CD4-positive, alpha-beta T cell treated with Interleukin-4 for 1 hour (primary cell): ENCODE measurements around the gene CLASP1.
A peak's percentile ranks its signal among the peaks of the same experiment; 100 is the strongest.

Experiments
- DNase-seq, 2 donors: peaks; one replicate each; pipeline ENCODE4 v3.0.0-alpha.2; 2020 to 2022

Gene CLASP1

DNA sequence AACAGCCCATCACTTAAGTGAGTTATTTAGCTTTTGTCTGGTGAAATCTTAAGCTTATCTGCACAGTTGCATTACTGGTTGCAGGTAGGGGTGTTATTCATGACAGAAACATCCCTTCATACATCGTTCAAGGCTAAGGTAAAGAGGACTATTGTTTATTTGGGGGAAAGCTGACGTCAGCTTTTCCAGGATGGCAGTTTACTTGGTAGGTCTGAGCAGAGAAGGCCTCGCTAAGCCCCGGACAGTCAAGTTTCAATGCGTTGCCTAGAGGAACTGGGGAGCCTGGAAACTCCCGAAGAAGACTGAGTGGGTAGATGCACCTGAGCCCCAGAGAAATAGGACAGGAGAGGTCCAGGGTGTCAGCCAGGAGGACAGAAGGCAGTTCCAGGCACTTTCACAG is 116.4 kb downstream of the CLASP1 start:
- DNase-seq = no peak

DNA sequence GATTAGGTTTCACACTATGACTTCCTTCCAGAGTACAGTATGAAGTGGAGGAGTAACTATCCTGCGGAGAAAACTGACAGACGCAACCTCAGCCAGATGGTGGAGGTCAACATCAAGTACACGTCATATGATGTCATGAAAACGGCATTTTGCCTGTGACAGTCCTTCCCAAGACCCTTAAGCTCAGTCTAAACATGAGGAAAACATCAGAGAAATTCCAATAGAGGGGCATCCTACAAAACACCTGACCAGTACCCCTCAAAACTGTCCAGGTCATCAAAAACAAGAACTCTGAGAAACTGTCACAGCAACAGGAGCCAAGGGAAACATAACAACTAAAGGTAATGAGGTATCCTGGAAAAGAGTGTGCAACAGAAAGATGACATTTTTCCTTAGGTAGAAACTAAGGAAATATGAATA is 116.9 kb downstream of the CLASP1 start:
- no peak for DNase-seq

DNA sequence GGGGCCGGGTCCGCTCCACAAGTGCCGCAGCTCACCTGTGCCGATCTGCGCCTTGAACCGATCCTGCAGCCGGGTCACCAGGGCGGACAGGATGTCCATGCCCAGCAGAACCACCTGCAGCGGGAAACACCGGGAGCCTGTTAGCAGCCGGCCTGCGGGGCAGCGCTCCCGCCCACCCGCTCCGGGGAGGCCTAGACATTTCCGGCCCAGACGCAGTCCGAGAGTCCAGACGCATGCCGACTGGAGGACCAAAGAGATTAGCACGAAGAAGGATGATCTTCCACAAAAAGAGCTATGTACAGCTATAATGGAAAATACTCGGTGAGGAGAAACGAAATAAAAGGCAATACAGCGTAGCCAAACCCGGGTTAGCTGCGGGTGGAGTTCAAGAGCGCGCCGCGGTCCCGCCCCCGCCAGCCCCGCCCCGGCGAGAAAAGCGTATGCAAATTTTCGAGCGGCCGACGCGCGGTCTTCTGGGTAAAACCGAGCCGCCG is 119.0 kb downstream of the CLASP1 start:
- DNase-seq = peak; percentile 83 to 84

DNA sequence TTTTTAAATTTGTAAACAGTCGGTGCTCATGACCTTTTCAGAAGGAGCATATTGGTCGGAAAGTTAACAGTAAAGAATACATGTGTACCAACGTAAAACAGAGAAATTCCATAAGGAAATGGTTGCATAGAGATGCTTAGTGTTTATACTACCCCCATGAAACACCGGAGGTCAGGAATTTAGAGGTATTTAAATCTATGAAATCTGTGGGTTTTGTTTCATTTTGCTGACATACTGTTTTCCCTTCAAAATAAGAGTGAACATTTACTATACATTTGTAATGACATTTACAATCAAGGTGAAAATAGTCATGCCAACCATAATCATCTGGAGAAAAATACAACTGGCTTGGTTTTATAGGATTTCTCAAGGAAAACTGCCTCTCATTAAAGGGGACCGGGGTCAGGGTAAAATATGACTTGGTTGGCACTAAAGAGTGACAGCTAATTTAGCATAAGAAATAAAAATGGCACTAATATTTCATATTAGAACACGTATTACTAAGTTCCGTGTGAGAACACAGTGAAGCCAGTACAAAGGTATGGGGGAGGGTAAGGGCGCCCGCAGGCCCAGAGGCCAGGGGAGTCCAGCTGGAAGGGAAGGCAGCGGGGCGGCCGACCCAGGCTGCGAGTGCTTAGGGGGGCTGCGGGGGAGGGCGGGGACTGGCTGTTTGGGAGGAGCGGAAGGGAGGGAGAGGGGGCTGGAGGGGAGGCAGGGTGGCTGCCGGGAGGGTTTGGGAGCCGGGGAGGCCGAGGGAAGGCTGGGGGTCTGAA is 119.6 kb downstream of the CLASP1 start:
- no peak for DNase-seq

DNA sequence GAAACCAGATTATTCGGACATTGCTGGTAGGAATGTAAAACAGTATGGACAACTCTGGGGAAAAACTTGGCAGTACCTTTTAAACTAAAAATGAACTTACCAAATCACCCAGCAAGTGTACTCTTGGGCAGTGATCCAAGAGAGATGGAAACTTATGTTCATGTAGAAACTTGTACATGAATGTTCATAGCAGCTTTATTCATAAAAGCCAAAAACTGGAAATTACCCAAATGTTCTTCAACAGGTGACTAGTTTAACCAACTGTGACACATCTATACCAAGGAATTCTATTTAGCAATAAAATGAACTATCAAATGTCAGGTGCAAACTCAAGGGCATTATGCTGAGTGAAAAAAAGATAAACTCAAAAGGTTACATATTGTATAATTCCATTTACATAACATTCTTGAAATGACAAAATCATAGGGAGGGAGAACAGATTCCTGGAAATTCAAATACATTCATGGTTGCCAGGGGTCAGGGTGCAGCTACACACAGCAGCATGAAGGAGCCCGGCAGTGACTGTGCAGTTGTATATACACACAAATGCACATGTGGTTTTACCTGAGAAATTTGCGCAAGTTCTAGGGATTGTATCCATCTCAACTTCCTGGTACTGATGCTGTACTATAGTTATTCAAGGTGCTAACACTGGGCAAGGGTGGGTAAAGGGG is 122.1 kb downstream of the CLASP1 start:
- no peak for DNase-seq

DNA sequence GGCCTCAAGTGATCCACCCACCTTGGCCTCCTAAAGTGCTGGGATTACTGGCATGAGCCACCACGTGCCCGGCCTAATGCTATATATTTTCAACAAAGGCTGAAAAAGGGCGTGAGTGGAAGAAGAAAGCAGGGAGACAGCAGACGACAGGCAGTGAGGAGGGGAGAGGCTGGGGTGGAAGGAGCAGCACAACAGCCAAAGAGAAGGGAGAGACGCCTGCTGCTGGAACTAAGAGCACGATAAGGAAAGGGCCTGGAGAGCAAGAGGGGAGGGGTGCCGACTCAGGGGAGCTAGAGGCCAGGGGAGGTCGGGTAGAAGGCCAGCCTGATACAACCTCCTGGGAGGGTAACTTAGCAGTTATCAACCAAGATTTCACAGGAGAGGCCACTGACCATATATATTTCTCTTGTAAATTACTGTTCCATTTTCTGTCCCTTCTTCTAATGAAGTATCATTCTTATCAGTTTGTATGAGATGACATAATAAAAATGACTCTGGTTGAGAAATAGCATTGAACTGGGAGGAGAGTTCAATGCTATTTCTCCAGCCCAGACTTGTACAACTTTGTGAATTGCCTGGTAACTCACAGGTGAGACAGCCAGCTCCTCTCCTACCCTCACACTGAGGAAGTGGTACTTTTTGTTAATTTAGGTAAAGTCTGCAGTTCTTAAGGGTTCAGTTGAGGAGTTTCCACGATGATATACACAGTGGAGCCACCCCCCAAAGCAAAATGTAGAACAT is 124.4 kb downstream of the CLASP1 start:
- DNase-seq = no peak

DNA sequence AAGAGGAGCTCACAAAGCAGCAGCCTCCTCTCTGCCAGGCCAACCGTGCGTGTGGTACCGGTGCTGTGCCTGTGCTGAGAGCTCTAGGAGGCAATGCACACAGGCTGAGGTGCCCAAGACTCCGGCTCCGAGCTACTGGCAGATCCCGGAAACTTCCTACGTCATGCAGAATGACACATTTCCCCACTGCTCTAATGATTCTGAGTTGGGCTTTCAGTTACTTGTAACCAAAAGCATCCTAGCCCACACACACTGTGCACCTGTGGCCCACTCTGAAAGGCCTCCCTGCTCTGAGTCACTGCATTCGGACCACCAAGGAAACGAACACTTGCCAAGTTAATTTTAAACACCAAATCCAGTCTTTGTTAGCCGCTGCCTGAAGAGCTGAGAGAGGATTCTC is 127.9 kb downstream of the CLASP1 start:
- DNase-seq = no peak

DNA sequence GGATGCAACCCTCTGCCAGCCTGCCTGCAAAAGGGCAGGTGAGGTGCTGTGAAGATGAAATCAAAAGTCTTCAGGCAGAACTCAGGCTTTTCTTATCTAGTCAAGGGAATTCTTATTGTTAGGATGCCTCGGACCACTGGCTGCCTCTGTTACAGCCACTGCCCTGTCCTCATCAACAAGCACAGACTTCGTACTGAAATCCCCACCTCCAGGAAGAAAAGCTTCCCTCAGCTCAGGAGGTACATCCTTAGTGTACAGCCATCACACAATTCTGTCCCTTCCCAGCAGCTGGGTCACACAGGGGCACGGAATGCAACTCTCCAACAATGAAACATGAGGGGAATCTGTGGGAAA is 128.6 kb downstream of the CLASP1 start:
- no peak for DNase-seq

DNA sequence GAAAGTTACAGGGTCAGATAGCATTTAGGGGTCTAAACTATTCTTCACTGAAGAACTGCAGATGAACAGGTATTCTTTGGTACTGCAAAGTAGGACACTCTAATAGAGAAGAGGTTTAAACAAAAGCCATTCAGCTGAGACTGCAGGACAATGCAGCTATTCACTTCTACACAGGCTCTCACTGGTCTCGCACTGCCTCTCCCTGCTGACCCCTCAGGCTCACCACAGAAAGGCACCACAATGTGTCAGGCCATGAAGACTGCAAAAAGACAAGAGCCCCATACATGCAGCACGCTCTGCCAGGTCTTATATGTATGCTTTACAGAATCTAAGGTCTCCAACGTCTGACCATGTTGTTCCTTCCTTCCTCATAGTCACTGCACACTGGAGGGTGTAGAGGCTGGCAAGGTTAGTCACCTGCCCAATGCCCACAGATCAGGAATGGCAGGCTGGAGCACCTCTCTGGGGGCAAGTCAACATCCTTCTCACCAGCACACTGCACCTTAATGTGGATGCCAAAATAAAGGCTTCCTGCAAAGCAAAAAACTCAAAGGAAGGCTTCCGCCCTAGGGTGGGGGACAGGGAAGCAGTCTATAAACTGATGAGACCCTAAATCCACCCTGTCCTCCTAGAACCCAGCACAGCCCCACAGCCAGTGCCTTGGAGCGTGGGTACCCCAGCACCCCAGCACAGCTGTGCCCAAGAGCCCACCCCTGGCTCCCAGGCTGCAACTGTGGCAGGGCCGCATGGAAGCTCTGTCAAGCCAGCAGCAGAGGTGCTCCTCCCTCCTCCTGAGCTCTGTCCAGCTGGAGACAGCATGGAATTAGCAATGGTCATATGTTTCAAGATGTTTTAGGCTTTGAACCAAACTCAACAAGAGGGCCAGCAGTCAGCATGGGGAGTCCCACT is 129.3 kb downstream of the CLASP1 start:
- no peak for DNase-seq

DNA sequence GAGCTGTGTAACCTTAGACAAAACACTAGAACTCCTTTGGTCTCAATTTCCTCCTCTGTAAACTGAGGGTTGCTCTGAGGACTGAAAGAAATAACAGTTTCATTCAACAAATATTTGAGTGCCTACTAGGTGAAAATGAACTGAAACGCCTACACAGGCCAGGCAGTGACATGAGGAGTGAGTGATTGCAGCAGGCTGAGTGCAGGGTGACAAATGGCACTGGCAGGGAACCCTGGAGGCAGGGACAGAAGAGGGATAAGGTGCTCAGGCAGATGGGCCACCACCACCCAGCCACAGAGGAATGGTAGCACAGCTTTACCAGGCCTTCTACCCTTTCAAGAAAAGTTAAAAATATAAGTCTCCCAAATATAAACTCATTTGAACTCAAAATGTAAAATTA is 130.1 kb downstream of the CLASP1 start:
- DNase-seq = no peak

DNA sequence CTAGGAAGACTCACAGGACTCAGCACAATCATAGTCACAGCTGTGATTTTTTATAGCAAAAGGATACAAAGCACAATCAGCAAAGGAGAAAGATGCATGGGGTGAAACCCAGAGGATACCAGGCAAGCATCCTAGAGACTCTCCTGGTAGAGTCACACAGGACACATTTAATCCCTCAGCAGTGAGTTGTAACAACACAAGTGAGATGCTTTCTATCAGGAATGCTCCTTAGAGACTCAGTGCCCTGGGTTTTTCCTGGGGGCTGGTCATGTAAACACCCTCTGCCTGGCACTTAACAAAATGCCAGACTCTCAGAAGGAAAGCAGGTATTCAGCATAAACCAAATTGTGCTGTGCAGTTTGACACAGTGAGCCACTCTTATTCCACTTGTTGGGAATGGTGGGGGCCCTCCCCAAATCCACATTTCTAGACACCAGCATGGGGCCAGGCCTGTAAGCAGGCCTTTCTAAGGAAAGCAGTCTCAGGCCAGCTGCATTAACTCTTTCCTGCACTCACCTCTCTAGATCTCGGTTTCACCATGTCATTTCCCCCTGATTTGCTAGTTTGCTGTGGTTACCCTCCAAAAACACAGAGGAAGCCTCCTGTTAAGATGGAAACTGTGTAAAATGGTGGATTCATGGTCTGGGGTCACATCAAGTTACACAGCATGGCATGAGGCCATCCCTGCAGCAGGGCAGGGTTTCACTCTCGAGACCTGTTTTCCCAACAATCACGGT is 135.5 kb downstream of the CLASP1 start:
- no peak for DNase-seq

DNA sequence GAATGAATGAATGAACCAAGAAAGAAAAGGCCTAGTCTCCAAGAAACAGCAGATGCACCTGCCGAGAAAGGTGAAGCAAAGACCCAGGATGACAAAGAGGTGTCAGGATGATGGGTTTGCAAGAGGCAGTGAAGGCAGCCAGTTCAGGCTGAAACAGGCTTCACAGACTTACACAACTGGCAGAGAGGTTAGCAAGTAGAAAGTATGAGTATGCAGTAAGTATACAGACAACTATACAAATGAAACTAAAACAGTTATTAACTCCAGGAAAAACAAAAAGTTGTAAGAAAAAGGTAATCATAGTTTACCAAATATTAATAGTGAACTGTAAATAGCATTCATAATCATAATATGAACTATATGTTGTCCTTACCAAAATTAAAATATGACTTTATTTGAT is 138.4 kb downstream of the CLASP1 start:
- no peak for DNase-seq

DNA sequence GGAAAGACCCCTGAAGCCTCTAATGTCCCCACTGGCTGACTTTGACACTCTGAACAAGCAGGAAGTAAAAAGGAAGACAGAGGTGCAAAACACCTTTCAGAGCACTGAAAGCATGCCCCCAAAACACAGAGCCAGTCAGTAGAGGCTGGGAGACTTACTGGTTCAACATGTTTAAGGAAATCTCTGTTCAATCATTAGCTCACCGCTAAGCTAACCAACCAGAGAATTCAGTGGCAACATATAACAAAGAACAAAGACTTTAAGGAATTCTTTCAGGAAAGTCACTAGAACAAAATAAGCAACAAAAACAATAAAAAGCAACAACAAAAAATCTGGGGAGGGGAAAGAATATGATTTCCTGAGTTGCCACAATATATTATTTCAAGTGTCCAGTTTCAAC is 142.6 kb downstream of the CLASP1 start:
- DNase-seq = no peak

DNA sequence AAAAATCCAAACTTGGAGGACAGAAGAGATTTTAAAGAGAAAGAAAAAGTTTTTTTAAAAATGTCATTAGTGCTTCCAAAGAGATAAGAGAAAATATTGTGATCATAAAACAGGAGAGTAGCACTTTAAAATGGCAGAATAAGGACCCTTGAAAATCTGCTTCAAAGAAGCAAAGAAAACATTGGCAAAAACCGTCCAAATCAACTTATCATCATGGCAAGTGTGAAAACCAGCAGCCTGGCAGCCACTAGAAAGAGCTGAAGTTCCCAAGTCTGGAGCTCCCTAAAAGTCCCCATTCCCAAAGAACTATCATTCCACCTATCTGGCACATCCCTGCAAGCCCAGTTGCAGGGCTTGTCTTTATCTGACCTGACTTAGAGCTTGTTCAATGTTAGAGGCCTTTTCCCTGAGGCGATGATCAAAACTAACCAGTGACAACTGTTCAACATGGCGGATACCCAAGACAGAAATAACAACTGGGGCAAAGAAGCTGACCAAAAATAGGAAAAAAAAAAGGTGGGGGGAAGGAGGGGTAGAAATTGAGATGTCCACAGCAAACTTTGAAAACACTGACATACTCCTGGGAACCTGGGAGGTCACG is 143.2 kb downstream of the CLASP1 start:
- DNase-seq = no peak

DNA sequence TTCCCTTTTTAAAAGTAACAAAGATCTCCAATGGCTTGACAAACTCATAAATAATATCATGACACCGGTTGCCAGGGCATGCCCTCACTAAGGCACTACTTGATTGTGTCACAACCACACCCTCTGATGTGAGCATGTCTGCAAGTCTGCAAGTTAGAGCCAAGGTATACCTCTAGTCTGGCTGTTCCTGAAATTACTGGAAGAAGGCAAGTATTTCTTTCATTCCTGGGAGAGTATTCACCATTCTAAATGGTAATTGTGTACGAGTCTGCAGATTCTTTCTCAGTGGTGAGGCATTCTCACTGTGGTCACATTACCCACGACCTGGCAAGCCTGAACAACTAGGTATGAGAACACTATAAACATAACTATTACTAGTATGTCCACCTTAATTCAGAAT is 144.3 kb downstream of the CLASP1 start:
- no peak for DNase-seq

DNA sequence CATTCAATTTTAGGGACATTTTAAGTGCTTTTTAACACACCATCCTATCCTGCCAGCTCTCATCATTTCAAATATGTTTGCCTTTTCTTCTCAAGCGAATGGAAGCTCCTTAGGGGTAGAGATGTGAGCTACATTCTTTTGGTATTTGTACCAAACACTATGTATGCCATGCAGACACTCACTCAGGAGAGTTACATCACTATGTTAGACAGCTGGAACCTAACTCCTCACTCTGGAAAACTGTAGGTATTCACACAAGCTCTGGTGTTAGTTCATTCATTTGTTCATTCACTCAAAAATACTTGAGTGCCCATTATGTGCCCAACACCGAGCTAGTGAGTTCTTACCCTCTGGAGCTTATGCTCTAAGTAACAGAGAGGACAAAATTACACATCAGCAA is 144.9 kb downstream of the CLASP1 start:
- DNase-seq = no peak

DNA sequence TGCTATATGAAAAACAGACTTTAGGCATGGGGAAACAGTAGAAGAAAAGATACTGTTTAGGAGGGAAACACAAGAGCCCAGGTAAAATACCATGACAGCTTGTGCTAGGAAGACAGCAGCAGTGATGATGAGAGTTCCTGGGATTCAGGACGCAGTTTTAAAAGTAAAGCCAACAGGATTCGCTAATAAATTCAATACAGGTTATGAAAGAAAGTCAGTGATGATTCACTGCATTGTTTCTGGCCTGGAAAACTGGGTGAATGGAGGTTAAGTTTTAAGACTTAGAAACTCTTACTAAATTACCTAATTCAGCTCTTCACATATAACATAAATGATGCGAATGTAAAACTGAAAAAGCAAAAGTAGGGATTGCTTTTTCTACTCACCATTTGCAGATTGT is 146.5 kb downstream of the CLASP1 start:
- no peak for DNase-seq

DNA sequence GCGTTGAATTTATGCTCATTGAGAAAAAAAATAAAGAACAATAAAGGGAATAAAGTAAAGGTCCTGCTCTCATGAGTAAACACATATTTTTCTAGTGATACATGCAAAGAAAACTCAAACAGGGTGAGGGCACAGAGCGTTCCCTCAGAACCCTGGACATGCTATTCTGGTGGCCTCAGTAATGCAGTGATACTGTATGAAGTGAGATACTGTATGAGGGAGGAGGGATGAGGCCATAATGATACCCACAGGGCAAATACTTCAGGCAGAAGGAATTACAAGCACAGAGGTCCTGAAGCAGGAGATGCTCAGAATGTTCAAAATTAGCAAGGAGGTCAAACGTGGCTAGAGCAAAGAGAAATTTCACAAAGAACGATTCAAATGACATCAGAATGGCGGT is 147.0 kb downstream of the CLASP1 start:
- DNase-seq = no peak

DNA sequence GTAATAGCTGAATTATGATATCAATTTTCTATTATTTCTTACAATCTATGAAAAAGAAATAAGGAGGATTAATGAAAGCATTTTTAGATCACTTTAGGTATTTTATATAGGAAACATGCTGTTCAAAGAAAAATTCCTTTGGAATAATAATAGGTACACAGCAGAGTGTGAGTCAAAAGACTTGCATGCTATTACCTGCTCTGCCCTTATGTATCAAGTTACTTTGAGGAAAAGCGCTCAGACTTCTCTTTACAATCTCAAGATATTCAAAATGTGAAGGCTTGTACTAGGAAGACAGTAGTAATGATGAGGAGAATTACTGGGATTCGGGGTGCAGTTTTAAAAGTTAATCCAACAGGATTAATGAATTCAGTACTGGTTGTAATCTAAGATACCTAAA is 147.7 kb downstream of the CLASP1 start:
- no peak for DNase-seq

DNA sequence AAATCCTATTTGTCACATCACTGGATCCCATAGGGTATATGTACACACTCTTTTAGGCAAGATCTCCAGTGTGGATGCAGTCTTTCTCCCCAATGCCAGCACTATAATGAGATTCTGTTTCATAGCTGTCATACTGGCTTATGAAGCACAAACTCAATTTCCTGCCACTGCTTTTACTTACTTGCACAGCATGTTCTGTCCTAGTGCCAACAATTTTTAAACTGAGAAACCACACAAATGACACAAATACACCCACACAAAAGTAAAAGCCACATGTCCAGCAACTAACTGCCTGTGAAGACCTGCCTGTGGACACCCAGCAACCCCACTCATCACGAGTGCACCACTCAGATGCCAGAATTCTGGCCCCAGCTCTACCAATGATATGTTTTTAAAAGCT is 148.2 kb downstream of the CLASP1 start:
- DNase-seq = no peak

DNA sequence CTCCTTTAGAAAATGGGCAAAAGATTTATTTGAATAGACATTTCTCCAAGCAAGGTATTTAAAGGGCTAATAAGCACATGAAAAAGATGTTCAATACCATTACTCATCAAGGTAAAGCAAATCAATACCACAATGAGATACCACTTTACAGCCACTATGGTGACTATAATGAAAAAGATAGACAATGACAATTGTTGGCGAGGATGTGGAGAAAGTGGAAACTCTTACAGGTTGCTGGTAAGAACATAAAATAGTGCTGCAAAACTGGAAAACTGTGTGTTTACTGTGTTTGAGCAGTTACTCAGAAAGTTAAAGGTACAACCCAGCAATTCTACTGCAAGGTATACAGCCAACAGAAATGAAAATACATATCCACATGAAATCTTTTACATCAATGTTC is 150.5 kb downstream of the CLASP1 start:
- no peak for DNase-seq

DNA sequence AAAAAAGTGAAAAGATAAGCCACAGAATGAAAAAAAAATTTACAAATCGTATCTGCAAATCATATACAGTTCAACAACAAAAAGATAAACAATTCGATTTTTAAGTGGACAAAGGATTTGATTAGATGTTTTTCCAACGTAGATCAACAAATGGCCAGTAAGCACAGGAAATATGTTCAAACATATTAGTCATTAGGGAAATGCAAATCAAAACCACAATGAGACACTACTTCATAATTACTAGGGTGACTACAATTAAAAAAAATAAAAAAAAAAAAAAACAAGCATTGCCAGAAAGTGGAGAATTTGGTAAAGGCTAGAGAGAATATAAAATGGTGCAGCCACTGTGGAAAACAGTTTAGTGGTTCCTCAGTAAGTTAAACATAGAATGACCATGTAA is 156.9 kb downstream of the CLASP1 start:
- no peak for DNase-seq
